Hematopoietic multipotent progenitor cell (in vitro differentiated cells): ENCODE measurements around the gene NUP85. TPM values are rescaled to one million over a fixed set of nuclear protein-coding genes. Genes with fewer than 3 reads are reported as not detected.
A peak's percentile ranks its signal among the peaks of the same experiment; 100 is the strongest.
"Not testable (repeated sequence)": the region's sequence is repeated elsewhere in the genome, so short reads cannot be mapped to it uniquely, and the experiment has no call there.

Experiments used
- DNase-seq, 3 donors: peaks; one replicate each; pipeline ENCODE4 v3.0.0-alpha.2; 2011 to 2015; ENCODE audit warnings: low read depth in 2 of 3, low spot score in 2 of 3
- total RNA-seq: library from RNA; depleted of rRNA; stranded (reverse); fragments of >200 nt; gene quantifications from one replicate; pipeline ENCODE4 v1.2.3, GENCODE V29; 2012

Gene NUP85
- total RNA-seq, result 35.8 TPM

- peak; percentile 91 to 92 (median 91) for DNase-seq
These were observed at the start of gene NUP85 for GRCh38 chr17:75205037-75205792. NUP85 (plus strand) TSS chr17:75205679; CDS start chr17:75205762, 83 bp downstream.

GRCh38 chr17:75158480-75158879 lies 47.0 kb upstream of the NUP85 start:
- DNase-seq, result not testable (repeated sequence)

- no peak for DNase-seq
These were observed 46.1 kb upstream of the NUP85 start for GRCh38 chr17:75159196-75160031.

GRCh38 chr17:75160211-75160610 lies 45.3 kb upstream of the NUP85 start:
- no peak for DNase-seq

- no peak for DNase-seq
These were observed 42.4 kb upstream of the NUP85 start for GRCh38 chr17:75163074-75163473.

GRCh38 chr17:75164606-75165005 lies 40.9 kb upstream of the NUP85 start:
- not testable (repeated sequence) for DNase-seq

- no peak for DNase-seq
These were observed 36.5 kb upstream of the NUP85 start for GRCh38 chr17:75168998-75169397.

GRCh38 chr17:75173526-75173925 lies 32.0 kb upstream of the NUP85 start:
- DNase-seq, result no peak

- no peak for DNase-seq
These were observed 30.5 kb upstream of the NUP85 start for GRCh38 chr17:75174996-75175395.

GRCh38 chr17:75176625-75177024 lies 28.9 kb upstream of the NUP85 start:
- no peak for DNase-seq

- no peak for DNase-seq
These were observed 27.0 kb upstream of the NUP85 start for GRCh38 chr17:75178453-75178852.

- no peak for DNase-seq
These were observed 24.4 kb upstream of the NUP85 start for GRCh38 chr17:75181110-75181509.

GRCh38 chr17:75181608-75182318 lies 23.7 kb upstream of the NUP85 start:
- DNase-seq, result peak in 2 of 3 donors; percentile 24 to 39

GRCh38 chr17:75182319-75182568 lies 23.2 kb upstream of the NUP85 start:
- DNase-seq, result no peak

- DNase-seq, result peak; percentile 96 to 97 (median 96)
These were observed 22.7 kb upstream of the NUP85 start, which contains the start of gene SUMO2 for GRCh38 chr17:75182569-75183436. SUMO2 (minus strand) TSS chr17:75182959; CDS start chr17:75182834, 125 bp downstream.

- no peak for DNase-seq
These were observed 21.2 kb upstream of the NUP85 start for GRCh38 chr17:75183999-75184884.

- no peak for DNase-seq
These were observed 16.9 kb upstream of the NUP85 start for GRCh38 chr17:75188614-75189013.

- DNase-seq, result no peak
These were observed 13.9 kb upstream of the NUP85 start for GRCh38 chr17:75191584-75191983.

GRCh38 chr17:75194879-75195278 lies 10.6 kb upstream of the NUP85 start:
- no peak for DNase-seq
